CD4-positive, alpha-beta T cell (primary cell): ENCODE data around the gene PIP5K1B. TPM values are rescaled to one million over a fixed set of nuclear protein-coding genes. Genes with fewer than 3 reads are reported as not detected.

Experiments used
- ATAC-seq: fragments of 200-7000 bp; cut with Tn5 transposase; one replicate; pipeline ENCODE4 v1.10.0; 2022; ENCODE audit warnings: mild to moderate bottlenecking; ENCODE audit not compliant: poor library complexity
- CTCF ChIA-PET: fragments of 350-600 bp; sonication (Branson Sonifier 250); formaldehyde crosslinking; loops from one replicate; lab custom pipeline; 2021; ENCODE audit warnings: antibody characterized with exemption, inconsistent platforms; lab: Charles Lee
- POLR2A ChIA-PET: fragments of 350-600 bp; sonication (Branson Sonifier 250); formaldehyde crosslinking; loops from one replicate; lab custom pipeline; 2021; ENCODE audit warnings: antibody characterized with exemption, inconsistent platforms; lab: Charles Lee
- DNase-seq, 14 experiments: peaks; one replicate each; pipeline ENCODE4 v3.0.0-alpha.2; 2013 to 2020; ENCODE audit warnings: mixed read lengths in 2 of 14
- H3K27ac ChIP-seq, 2 donors: one replicate each; pipeline versions ENCODE4 v1.5.1 to v1.7.0; 2013; ENCODE audit warnings: low read length in 2 of 2, low read depth in 1 of 2, mild to moderate bottlenecking in 1 of 2
- H3K27me3 ChIP-seq, 2 experiments: 1 replicate in 1 of 2; 2 replicates in 1 of 2; pipeline versions ENCODE4 v1.6.1 to v1.7.0; 2013; ENCODE audit warnings: low read length in 2 of 2, control low read depth in 1 of 2, mild to moderate bottlenecking in 1 of 2, moderate library complexity in 1 of 2; ENCODE audit not compliant: insufficient read depth in 2 of 2, control insufficient read depth in 1 of 2
- H3K36me3 ChIP-seq: one replicate; pipeline ENCODE4 v1.6.1; 2013; ENCODE audit warnings: low read length, control low read depth; ENCODE audit not compliant: insufficient read depth
- H3K4me1 ChIP-seq: one replicate; pipeline ENCODE4 v1.6.1; 2013; ENCODE audit warnings: low read length, control low read depth; ENCODE audit not compliant: insufficient read depth
- H3K4me3 ChIP-seq: one replicate; pipeline ENCODE4 v1.5.1; 2013; ENCODE audit warnings: mild to moderate bottlenecking, low read length, moderate library complexity
- H3K9me3 ChIP-seq, 2 experiments: 1 replicate in 1 of 2; 2 replicates in 1 of 2; pipeline versions ENCODE4 v1.6.1 to v1.7.0; 2013; ENCODE audit warnings: low read length in 2 of 2, mild to moderate bottlenecking in 2 of 2, control low read depth in 1 of 2, moderate library complexity in 1 of 2; ENCODE audit not compliant: control insufficient read depth in 1 of 2, insufficient read depth in 1 of 2
- H3K27ac Mint-ChIP-seq: one replicate; pipeline ENCODE4 v1.8.0; 2020; ENCODE audit warnings: mixed read lengths
- H3K27me3 Mint-ChIP-seq: one replicate; pipeline ENCODE4 v1.8.0; 2021; ENCODE audit warnings: mixed read lengths
- H3K36me3 Mint-ChIP-seq: one replicate; pipeline ENCODE4 v1.8.0; 2021; ENCODE audit warnings: low read depth, mixed read lengths
- H3K4me1 Mint-ChIP-seq: one replicate; pipeline ENCODE4 v1.8.0; 2021; ENCODE audit warnings: low read depth, mixed read lengths
- H3K4me3 Mint-ChIP-seq: one replicate; pipeline ENCODE4 v1.8.0; 2020; ENCODE audit warnings: mild to moderate bottlenecking, mixed read lengths
- H3K9me3 Mint-ChIP-seq: one replicate; pipeline ENCODE4 v1.8.0; 2020; ENCODE audit warnings: mixed read lengths
- CTCF ChIP-seq: fragments of 200-600 bp; IDR thresholded peaks from one replicate; pipeline ENCODE4 v1.8.0; 2022; ENCODE audit warnings: antibody characterized with exemption, mild to moderate bottlenecking
- intact Hi-C, 2 experiments: fragments of 100-400 bp; cut with DNase I in 1 of 2; cut with micrococcal nuclease in 1 of 2; formaldehyde crosslinking; loops; one replicate each; pipeline versions ENCODE4 v1.15.1 to v1.9.0; 2023 to 2025; cut with DNase I, micrococcal nuclease
- total RNA-seq, 174 experiments: library from RNA in 2 of 174; stranded (reverse) in 2 of 174; gene quantifications; one replicate each; pipeline ENCODE4 v1.2.3 and lab custom pipeline; 2021 to 2026

The PIP5K1B gene
- total RNA-seq, 2 experiments from 2014 or later, result not detected

GRCh38 chr9:68920921-68921320, 215.9 kb downstream of the PIP5K1B start:
- Histone ChIP-seq H3K36me3 (no peaks in the 10 kb centered on the region), H3K27ac (no peak overlapping the region), H3K9me3 (no peaks in the 10 kb centered on the region), H3K27me3 (no peaks in the 10 kb centered on the region), H3K4me1 (no peaks in the 10 kb centered on the region), H3K4me3 (no peak overlapping the region)
- no peaks in the 10 kb centered on the region for H3K27me3 Mint-ChIP-seq
- POLR2A ChIA-PET, result no interaction called here
- H3K4me3 Mint-ChIP-seq, result no peak overlapping the region
- ATAC-seq (no peak), DNase-seq (no peak)
- H3K36me3 Mint-ChIP-seq, result no peaks in the 10 kb centered on the region
- no peaks in the 10 kb centered on the region for H3K9me3 Mint-ChIP-seq
- TF ChIP-seq CTCF, result no peak
- CTCF ChIA-PET, result no interaction called here
- H3K27ac Mint-ChIP-seq, result no peak overlapping the region
- H3K4me1 Mint-ChIP-seq, result peaks cover 7% of the 10 kb centered on the region
- intact Hi-C loops, result no loop called here

- no peaks in the 10 kb centered on the region for H3K36me3 Mint-ChIP-seq
- no peak overlapping the region for H3K4me3 ChIP-seq
- H3K4me1 Mint-ChIP-seq, result peaks cover 7% of the 10 kb centered on the region
- no peak for DNase-seq
- H3K36me3 ChIP-seq, result no peaks in the 10 kb centered on the region
- no peak overlapping the region for H3K27ac ChIP-seq
- TF ChIP-seq CTCF, result no peak
- ChIA-PET POLR2A (no interaction called here), CTCF (no interaction called here)
- H3K9me3 ChIP-seq, result no peaks in the 10 kb centered on the region
- no peak for ATAC-seq
- H3K27me3 Mint-ChIP-seq, result peaks cover 15% of the 10 kb centered on the region
- no peak overlapping the region for H3K27ac Mint-ChIP-seq
- intact Hi-C loops, result no loop called here
- no peak overlapping the region for H3K4me3 Mint-ChIP-seq
- H3K4me1 ChIP-seq, result no peaks in the 10 kb centered on the region
- no peaks in the 10 kb centered on the region for H3K27me3 ChIP-seq
- H3K9me3 Mint-ChIP-seq, result no peaks in the 10 kb centered on the region
Observed at GRCh38 chr9:68923480-68923879, 218.4 kb downstream of the PIP5K1B start.

GRCh38 chr9:68925175-68925574, 220.1 kb downstream of the PIP5K1B start:
- no peak for ATAC-seq
- H3K27ac Mint-ChIP-seq, result no peak overlapping the region
- H3K4me1 Mint-ChIP-seq, result peaks cover 4% of the 10 kb centered on the region
- H3K4me3 Mint-ChIP-seq, result no peak overlapping the region
- Histone ChIP-seq H3K27ac (no peak overlapping the region), H3K4me1 (no peaks in the 10 kb centered on the region), H3K36me3 (no peaks in the 10 kb centered on the region), H3K27me3 (peaks cover 0 to 3% of the 10 kb centered on the region in 2 experiments), H3K9me3 (no peaks in the 10 kb centered on the region), H3K4me3 (no peak overlapping the region)
- peaks cover 26% of the 10 kb centered on the region for H3K27me3 Mint-ChIP-seq
- no peak for DNase-seq
- H3K9me3 Mint-ChIP-seq, result no peaks in the 10 kb centered on the region
- ChIA-PET POLR2A (no interaction called here), CTCF (no interaction called here)
- no peak for TF ChIP-seq CTCF
- no peaks in the 10 kb centered on the region for H3K36me3 Mint-ChIP-seq
- intact Hi-C loops, result no loop called here
